Neural cell (in vitro differentiated cells): ENCODE measurements around the gene ADARB2. TPM values are rescaled to one million over a fixed set of nuclear protein-coding genes. Genes with fewer than 3 reads are reported as not detected.
"Not testable (repeated sequence)": the region's sequence is repeated elsewhere in the genome, so short reads cannot be mapped to it uniquely, and the experiment has no call there.

Source experiments
- H2AFZ ChIP-seq: fragments of 200-600, 300-800 bp; sonication (generic), shearing (Covaris generic); 2 replicates; pipeline ENCODE4 v1.6.0; 2014; ENCODE audit warnings: low read depth, mild to moderate bottlenecking, antibody characterized with exemption, low read length, moderate library complexity
- H3F3A ChIP-seq: fragments of 200-600 bp; shearing (Covaris generic); 2 replicates; pipeline ENCODE4 v1.6.1; 2016; ENCODE audit warnings: mild to moderate bottlenecking, moderate library complexity, mixed read lengths, antibody characterized with exemption, low read length; ENCODE audit not compliant: insufficient read depth, poor library complexity, severe bottlenecking
- H3K27ac ChIP-seq: fragments of 200-600, 300-800 bp; sonication (generic), shearing (Covaris generic); 2 replicates; pipeline ENCODE4 v1.5.1; 2014; ENCODE audit warnings: mild to moderate bottlenecking, low read length, moderate library complexity
- H3K27me3 ChIP-seq: fragments of 300-800, 200-600 bp; sonication (generic), shearing (Covaris generic); 2 replicates; pipeline ENCODE4 v1.6.0; 2014; ENCODE audit warnings: mild to moderate bottlenecking, low read depth, low read length, moderate library complexity; ENCODE audit not compliant: insufficient read depth
- H3K36me3 ChIP-seq: fragments of 300-800, 200-600 bp; sonication (generic), shearing (Covaris generic); 2 replicates; pipeline ENCODE4 v1.5.1; 2014; ENCODE audit warnings: mild to moderate bottlenecking, antibody characterized with exemption, low read length, moderate library complexity; ENCODE audit not compliant: insufficient read depth
- H3K4me2 ChIP-seq: fragments of 300-800, 200-600 bp; sonication (generic), shearing (Covaris generic); 2 replicates; pipeline ENCODE4 v1.6.0; 2014; ENCODE audit warnings: mild to moderate bottlenecking, low read length
- H3K4me3 ChIP-seq: fragments of 300-800, 200-600 bp; sonication (generic), shearing (Covaris generic); 2 replicates; pipeline ENCODE4 v1.5.1; 2014; ENCODE audit warnings: mild to moderate bottlenecking, low read length, moderate library complexity
- H3K79me2 ChIP-seq: fragments of 200-600 bp; shearing (Covaris generic); replicated peaks from 2 replicates; pipeline ENCODE4 v1.6.0; 2014; ENCODE audit warnings: mild to moderate bottlenecking, low read length, moderate library complexity; ENCODE audit not compliant: insufficient read depth
- H3K9ac ChIP-seq: fragments of 300-800, 200-600 bp; sonication (generic), shearing (Covaris generic); 2 replicates; pipeline ENCODE4 v1.6.1; 2016; ENCODE audit warnings: mild to moderate bottlenecking, low read length, mixed read lengths
- H3K9me2 ChIP-seq: fragments of 200-600 bp; shearing (Covaris generic); 2 replicates; pipeline ENCODE4 v1.6.1; 2016; ENCODE audit warnings: mild to moderate bottlenecking, low read length, mixed read lengths; ENCODE audit not compliant: insufficient read depth
- H3K9me3 ChIP-seq: fragments of 200-600, 300-800 bp; sonication (generic), shearing (Covaris generic); 2 replicates; pipeline ENCODE4 v1.6.1; 2016; ENCODE audit warnings: mild to moderate bottlenecking, mixed run types, low read length, moderate library complexity, mixed read lengths
- H4K20me1 ChIP-seq: fragments of 200-600 bp; shearing (Covaris generic); 2 replicates; pipeline ENCODE4 v1.6.1; 2016; ENCODE audit warnings: mild to moderate bottlenecking, mixed run types; ENCODE audit not compliant: insufficient read depth
- CTCF ChIP-seq: fragments of 450-650 bp; IDR thresholded peaks from 2 replicates; pipeline ENCODE4 v1.5.1; 2014; ENCODE audit warnings: antibody characterized with exemption, mild to moderate bottlenecking, moderate library complexity; ENCODE audit not compliant: poor library complexity, severe bottlenecking
- EP300 ChIP-seq: fragments of 450-650 bp; conservative IDR thresholded peaks from 2 replicates; pipeline ENCODE4 v1.6.1; 2014; ENCODE audit warnings: antibody characterized with exemption, mild to moderate bottlenecking, moderate library complexity; ENCODE audit not compliant: poor library complexity, severe bottlenecking
- EZH2 ChIP-seq: fragments of 200-600, 300-800 bp; shearing (Covaris generic), sonication (generic); IDR thresholded peaks from 2 replicates; pipeline ENCODE4 v1.6.1; 2014; ENCODE audit warnings: antibody characterized with exemption, low read length, borderline replicate concordance, mild to moderate bottlenecking; ENCODE audit not compliant: insufficient read depth, poor library complexity, severe bottlenecking
- MXI1 ChIP-seq: fragments of 450-650 bp; conservative IDR thresholded peaks from 2 replicates; pipeline ENCODE4 v1.6.1; 2014; ENCODE audit warnings: antibody characterized with exemption, mild to moderate bottlenecking; ENCODE audit not compliant: poor library complexity, severe bottlenecking
- POLR2AphosphoS5 ChIP-seq: IDR thresholded peaks from 2 replicates; pipeline ENCODE4 v1.6.1; 2012
- RAD21 ChIP-seq: fragments of 450-650 bp; conservative IDR thresholded peaks from 2 replicates; pipeline ENCODE4 v1.6.1; 2014; ENCODE audit warnings: antibody characterized with exemption, mild to moderate bottlenecking, moderate library complexity
- SMC3 ChIP-seq: fragments of 450-650 bp; conservative IDR thresholded peaks from 2 replicates; pipeline ENCODE4 v1.6.1; 2014; ENCODE audit warnings: antibody characterized with exemption, mild to moderate bottlenecking, moderate library complexity; ENCODE audit not compliant: poor library complexity
- TAF1 ChIP-seq: IDR thresholded peaks from 2 replicates; pipeline ENCODE4 v1.6.1; 2012; ENCODE audit warnings: low read depth
- polyA plus RNA-seq: library from polyadenylated mRNA; depleted of rRNA; stranded (reverse); fragments of >200 nt; gene quantifications from 2 replicates; pipeline ENCODE4 v1.2.3, GENCODE V29; 2014
- TF ChIP-seq, protein P1 (sequence below): IDR thresholded peaks from 2 replicates; pipeline ENCODE4 v1.6.1; 2012; ENCODE audit warnings: borderline replicate concordance

The ADARB2 gene
- polyA plus RNA-seq, 1 donor from 2014 or later = 3.6 TPM

DNA sequence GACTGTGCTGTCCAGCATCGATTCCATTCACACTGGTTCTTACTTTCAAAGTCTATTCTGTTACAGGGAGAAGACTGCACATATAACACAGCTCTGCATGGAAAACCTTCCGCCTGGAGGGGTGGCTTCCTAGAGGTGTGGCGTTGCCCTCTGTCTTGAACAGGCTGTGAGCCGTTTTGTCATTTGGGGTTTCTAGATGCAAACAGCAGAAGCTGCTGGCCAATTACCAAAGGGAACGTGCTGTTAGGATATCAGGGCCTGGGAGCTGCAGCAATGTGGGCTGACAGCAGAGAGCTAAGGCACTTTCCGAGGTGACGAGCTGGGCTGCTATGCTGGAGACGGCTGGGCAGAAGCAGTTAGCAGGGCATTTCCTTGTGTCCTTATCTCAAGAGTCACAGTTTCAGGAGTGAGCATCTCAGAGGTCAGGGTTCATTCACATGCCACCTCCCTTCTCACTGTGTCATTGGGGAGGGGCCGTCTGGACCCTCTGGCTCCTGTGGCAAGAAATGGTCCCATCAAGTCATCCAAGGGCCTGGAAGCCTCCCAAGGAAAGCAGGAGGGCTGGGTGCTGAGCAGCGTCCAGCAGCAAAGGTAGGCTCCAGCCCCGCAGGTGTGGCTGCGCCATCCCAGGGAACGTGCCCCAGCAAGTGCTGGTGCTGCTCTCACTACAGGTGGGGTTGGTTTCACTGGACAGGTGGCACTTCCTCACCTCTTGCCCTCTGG lies 574.7 kb downstream of the ADARB2 start:
- H3K4me2 ChIP-seq = no peak overlapping the region

GRCh38 chr10:1161315-1161673 lies 576.0 kb downstream of the ADARB2 start:
- not testable (repeated sequence) for H3K27ac ChIP-seq, H3K36me3 ChIP-seq, H3K4me2 ChIP-seq, H2AFZ ChIP-seq, H3K79me2 ChIP-seq, H3K4me3 ChIP-seq, H3K9me2 ChIP-seq, H4K20me1 ChIP-seq, H3K9ac ChIP-seq, H3K27me3 ChIP-seq, H3K9me3 ChIP-seq, H3F3A ChIP-seq

More for the DNA sequence above, 574.7 kb downstream of the ADARB2 start:
- H3K36me3 ChIP-seq = no peaks in the 10 kb centered on the region
- H3K4me3 ChIP-seq = no peak overlapping the region
- no peaks in the 10 kb centered on the region for H3F3A ChIP-seq
- no peak for TF ChIP-seq EP300
- TF ChIP-seq EZH2 = no peak
- TF ChIP-seq MXI1 = no peak
- TF ChIP-seq TAF1 = no peak
- H4K20me1 ChIP-seq = no peaks in the 10 kb centered on the region
- no peak overlapping the region for H2AFZ ChIP-seq
- H3K27ac ChIP-seq = no peak overlapping the region
- H3K79me2 ChIP-seq = no peaks in the 10 kb centered on the region
- H3K9ac ChIP-seq = no peak overlapping the region
- no peaks in the 10 kb centered on the region for H3K27me3 ChIP-seq
- no peaks in the 10 kb centered on the region for H3K9me3 ChIP-seq
- no peaks in the 10 kb centered on the region for H3K9me2 ChIP-seq

DNA sequence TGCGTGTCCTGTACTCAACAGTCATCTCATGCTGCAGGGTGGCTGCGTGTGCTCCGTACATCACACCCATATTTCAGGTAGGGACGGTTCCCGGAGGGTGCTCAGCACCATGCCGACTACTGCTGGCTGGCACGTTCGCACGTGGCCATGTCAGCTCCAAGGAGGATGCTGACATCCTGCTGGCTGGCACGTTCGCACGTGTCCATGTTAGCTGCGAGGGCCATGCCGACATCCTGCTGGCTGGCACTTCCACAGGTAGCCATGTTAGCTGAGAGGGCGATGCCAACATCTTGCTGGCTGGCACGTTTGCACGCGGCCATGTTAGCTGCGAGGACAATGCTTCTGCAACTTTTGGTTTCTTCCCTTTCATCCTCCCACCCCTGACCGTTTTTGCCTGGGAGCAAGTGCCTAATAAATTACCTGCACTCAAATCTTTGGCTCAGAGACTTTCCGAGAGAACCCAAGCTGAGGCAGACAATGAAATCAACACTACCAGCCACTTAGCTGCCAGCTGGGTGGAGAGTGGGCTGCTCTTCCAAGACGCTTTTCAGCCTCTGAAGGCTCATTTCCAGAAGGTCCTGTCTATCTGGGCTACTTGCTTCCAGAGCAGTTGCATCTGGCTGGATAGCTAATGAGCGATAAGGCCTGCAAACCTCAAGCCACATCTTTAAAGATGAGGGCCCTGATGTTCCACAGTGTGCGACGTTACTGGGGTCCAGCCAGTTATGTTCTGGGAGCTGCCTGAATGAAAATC lies 576.6 kb downstream of the ADARB2 start:
- TF ChIP-seq CTCF = no peak
- no peak for TF ChIP-seq RAD21
- no peak for TF ChIP-seq MXI1
- TF ChIP-seq, protein P1, sequence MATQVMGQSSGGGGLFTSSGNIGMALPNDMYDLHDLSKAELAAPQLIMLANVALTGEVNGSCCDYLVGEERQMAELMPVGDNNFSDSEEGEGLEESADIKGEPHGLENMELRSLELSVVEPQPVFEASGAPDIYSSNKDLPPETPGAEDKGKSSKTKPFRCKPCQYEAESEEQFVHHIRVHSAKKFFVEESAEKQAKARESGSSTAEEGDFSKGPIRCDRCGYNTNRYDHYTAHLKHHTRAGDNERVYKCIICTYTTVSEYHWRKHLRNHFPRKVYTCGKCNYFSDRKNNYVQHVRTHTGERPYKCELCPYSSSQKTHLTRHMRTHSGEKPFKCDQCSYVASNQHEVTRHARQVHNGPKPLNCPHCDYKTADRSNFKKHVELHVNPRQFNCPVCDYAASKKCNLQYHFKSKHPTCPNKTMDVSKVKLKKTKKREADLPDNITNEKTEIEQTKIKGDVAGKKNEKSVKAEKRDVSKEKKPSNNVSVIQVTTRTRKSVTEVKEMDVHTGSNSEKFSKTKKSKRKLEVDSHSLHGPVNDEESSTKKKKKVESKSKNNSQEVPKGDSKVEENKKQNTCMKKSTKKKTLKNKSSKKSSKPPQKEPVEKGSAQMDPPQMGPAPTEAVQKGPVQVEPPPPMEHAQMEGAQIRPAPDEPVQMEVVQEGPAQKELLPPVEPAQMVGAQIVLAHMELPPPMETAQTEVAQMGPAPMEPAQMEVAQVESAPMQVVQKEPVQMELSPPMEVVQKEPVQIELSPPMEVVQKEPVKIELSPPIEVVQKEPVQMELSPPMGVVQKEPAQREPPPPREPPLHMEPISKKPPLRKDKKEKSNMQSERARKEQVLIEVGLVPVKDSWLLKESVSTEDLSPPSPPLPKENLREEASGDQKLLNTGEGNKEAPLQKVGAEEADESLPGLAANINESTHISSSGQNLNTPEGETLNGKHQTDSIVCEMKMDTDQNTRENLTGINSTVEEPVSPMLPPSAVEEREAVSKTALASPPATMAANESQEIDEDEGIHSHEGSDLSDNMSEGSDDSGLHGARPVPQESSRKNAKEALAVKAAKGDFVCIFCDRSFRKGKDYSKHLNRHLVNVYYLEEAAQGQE = no peak
- TF ChIP-seq POLR2AphosphoS5 = no peak
- no peak for TF ChIP-seq EZH2
- TF ChIP-seq EP300 = no peak
- no peak for TF ChIP-seq TAF1
- no peak for TF ChIP-seq SMC3
- H3K4me3 ChIP-seq = no peak overlapping the region
- no peak overlapping the region for H2AFZ ChIP-seq
- no peaks in the 10 kb centered on the region for H3K79me2 ChIP-seq
- no peaks in the 10 kb centered on the region for H3K36me3 ChIP-seq
- no peaks in the 10 kb centered on the region for H3K9me2 ChIP-seq
- H3K4me2 ChIP-seq = no peak overlapping the region
- no peak overlapping the region for H3K9ac ChIP-seq
- H3K27me3 ChIP-seq = no peaks in the 10 kb centered on the region
- H3F3A ChIP-seq = no peaks in the 10 kb centered on the region
- H3K27ac ChIP-seq = no peak overlapping the region
- H3K9me3 ChIP-seq = no peaks in the 10 kb centered on the region
- H4K20me1 ChIP-seq = no peaks in the 10 kb centered on the region
